H9 (cell line): ENCODE results near the gene ELANE. TPM values are rescaled to one million over a fixed set of nuclear protein-coding genes. Genes with fewer than 3 reads are reported as not detected.

Source experiments
- DNase-seq: peaks from one replicate; pipeline ENCODE4 v3.0.0-alpha.2; 2017
- H2AFZ ChIP-seq: one replicate; pipeline ENCODE4 v1.6.1; 2013; ENCODE audit warnings: mild to moderate bottlenecking, low read length, control low read depth, moderate library complexity
- H2AK5ac ChIP-seq: 2 replicates; pipeline ENCODE4 v1.6.1; 2013; ENCODE audit warnings: low read length, control low read depth, mixed read lengths; ENCODE audit not compliant: insufficient read length
- H2BK120ac ChIP-seq: one replicate; pipeline ENCODE4 v1.6.1; 2013; ENCODE audit warnings: low read depth, mild to moderate bottlenecking, low read length, control low read depth, inconsistent platforms; ENCODE audit not compliant: poor library complexity, severe bottlenecking
- H2BK12ac ChIP-seq: 2 replicates; pipeline ENCODE4 v1.6.1; 2013; ENCODE audit warnings: low read length, control low read depth, mixed read lengths, low read depth; ENCODE audit not compliant: insufficient read length
- H2BK15ac ChIP-seq: 2 replicates; pipeline ENCODE4 v1.6.1; 2013; ENCODE audit warnings: low read depth, low read length, control low read depth
- H2BK20ac ChIP-seq: one replicate; pipeline ENCODE4 v1.6.1; 2013; ENCODE audit warnings: low read depth, mild to moderate bottlenecking, low read length, control low read depth, inconsistent platforms; ENCODE audit not compliant: poor library complexity, severe bottlenecking
- H2BK5ac ChIP-seq: 2 replicates; pipeline ENCODE4 v1.6.1; 2013; ENCODE audit warnings: low read length, control low read depth, mixed read lengths; ENCODE audit not compliant: insufficient read length
- H3K14ac ChIP-seq: 2 replicates; pipeline ENCODE4 v1.6.1; 2013; ENCODE audit warnings: low read length, control low read depth; ENCODE audit not compliant: insufficient read depth
- H3K18ac ChIP-seq: 2 replicates; pipeline ENCODE4 v1.6.1; 2013; ENCODE audit warnings: low read depth, mild to moderate bottlenecking, mixed read lengths, low read length, control low read depth; ENCODE audit not compliant: insufficient read length
- H3K23ac ChIP-seq: 2 replicates; pipeline ENCODE4 v1.6.1; 2013; ENCODE audit warnings: low read length, control low read depth, mixed read lengths, low read depth; ENCODE audit not compliant: insufficient read length
- H3K23me2 ChIP-seq: 2 replicates; pipeline ENCODE4 v1.6.1; 2013; ENCODE audit warnings: low read depth, mild to moderate bottlenecking, mixed read lengths, low read length, control low read depth; ENCODE audit not compliant: insufficient read length, poor library complexity, severe bottlenecking
- H3K27ac ChIP-seq: 2 replicates; pipeline ENCODE4 v1.5.1; 2013; ENCODE audit warnings: low read length, control low read depth, mixed read lengths, low read depth; ENCODE audit not compliant: insufficient read length
- H3K27me3 ChIP-seq: 2 replicates; pipeline ENCODE4 v1.6.1; 2013; ENCODE audit warnings: low read length, control low read depth, inconsistent platforms; ENCODE audit not compliant: insufficient read depth
- H3K4ac ChIP-seq: 2 replicates; pipeline ENCODE4 v1.6.1; 2013; ENCODE audit warnings: low read depth, mild to moderate bottlenecking, control low read depth, inconsistent platforms, low read length, moderate library complexity
- H3K4me1 ChIP-seq: 2 replicates; pipeline ENCODE4 v1.6.1; 2013; ENCODE audit warnings: low read length, control low read depth, inconsistent platforms; ENCODE audit not compliant: insufficient read depth
- H3K4me2 ChIP-seq: 2 replicates; pipeline ENCODE4 v1.6.1; 2013; ENCODE audit warnings: low read length, control low read depth, mixed read lengths; ENCODE audit not compliant: insufficient read length, insufficient read depth
- H3K56ac ChIP-seq: 2 replicates; pipeline ENCODE4 v1.6.1; 2013; ENCODE audit warnings: low read depth, mild to moderate bottlenecking, mixed read lengths, low read length, control low read depth; ENCODE audit not compliant: insufficient read length
- H3K79me1 ChIP-seq: 2 replicates; pipeline ENCODE4 v1.6.1; 2013; ENCODE audit warnings: low read depth, mild to moderate bottlenecking, moderate library complexity, low read length, control low read depth, inconsistent platforms; ENCODE audit not compliant: insufficient read depth, poor library complexity, severe bottlenecking
- H3K79me2 ChIP-seq: 2 replicates; pipeline ENCODE4 v1.6.1; 2013; ENCODE audit warnings: low read length, control low read depth, inconsistent platforms; ENCODE audit not compliant: insufficient read depth
- H3K9ac ChIP-seq: 2 replicates; pipeline ENCODE4 v1.6.1; 2013; ENCODE audit warnings: low read length, control low read depth, mixed read lengths; ENCODE audit not compliant: insufficient read length; ENCODE audit errors: extremely low read depth
- H3K9me3 ChIP-seq: one replicate; pipeline ENCODE4 v1.6.1; 2013; ENCODE audit warnings: low read depth, low read length, inconsistent platforms; ENCODE audit not compliant: control insufficient read depth
- H3T11ph ChIP-seq: one replicate; pipeline ENCODE4 v1.6.1; 2013; ENCODE audit warnings: mild to moderate bottlenecking, low read length, control low read depth, inconsistent platforms
- H4K20me1 ChIP-seq: one replicate; pipeline ENCODE4 v1.6.1; 2013; ENCODE audit not compliant: control insufficient read depth, insufficient read length, insufficient read depth
- H4K5ac ChIP-seq: 2 replicates; pipeline ENCODE4 v1.6.1; 2013; ENCODE audit warnings: low read depth, mild to moderate bottlenecking, mixed read lengths, low read length, control low read depth; ENCODE audit not compliant: insufficient read length
- H4K8ac ChIP-seq: replicated peaks from 2 replicates; pipeline ENCODE4 v1.6.1; 2013; ENCODE audit warnings: low read length, control low read depth, mixed read lengths, low read depth; ENCODE audit not compliant: insufficient read length
- H4K91ac ChIP-seq: 2 replicates; pipeline ENCODE4 v1.6.1; 2013; ENCODE audit warnings: low read depth, mild to moderate bottlenecking, moderate library complexity, mixed read lengths, low read length, control low read depth; ENCODE audit not compliant: insufficient read length
- H3K27ac Mint-ChIP-seq, 3 experiments: 2 replicates in 2 of 3; 3 replicates in 1 of 3; pipeline ENCODE4 v1.8.0; 2020 to 2021; ENCODE audit warnings: mixed read lengths in 3 of 3, mild to moderate bottlenecking in 1 of 3, moderate library complexity in 1 of 3
- H3K27me3 Mint-ChIP-seq: 2 replicates; pipeline ENCODE4 v1.8.0; 2021; ENCODE audit warnings: low read depth, mild to moderate bottlenecking, moderate library complexity, mixed read lengths
- H3K36me3 Mint-ChIP-seq, 3 experiments: 2 replicates in 2 of 3; 3 replicates in 1 of 3; pipeline ENCODE4 v1.8.0; 2020 to 2021; ENCODE audit warnings: low read depth in 3 of 3, mixed read lengths in 3 of 3; ENCODE audit not compliant: insufficient read depth in 1 of 3
- H3K4me1 Mint-ChIP-seq, 2 experiments: 2 replicates each; pipeline ENCODE4 v1.8.0; 2020; ENCODE audit warnings: mixed read lengths in 2 of 2
- H3K4me3 Mint-ChIP-seq, 2 experiments: 2 replicates in 1 of 2; 3 replicates in 1 of 2; pipeline ENCODE4 v1.8.0; 2020 to 2021; ENCODE audit warnings: mild to moderate bottlenecking in 2 of 2, mixed read lengths in 2 of 2, moderate library complexity in 1 of 2
- H3K9me3 Mint-ChIP-seq, 2 experiments: 2 replicates in 1 of 2; 3 replicates in 1 of 2; pipeline ENCODE4 v1.8.0; 2020; ENCODE audit warnings: mild to moderate bottlenecking in 2 of 2, mixed read lengths in 2 of 2, moderate library complexity in 1 of 2
- CTCF ChIP-seq: fragments of 200-600 bp; sonication (generic); conservative IDR thresholded peaks from 3 replicates; pipeline ENCODE4 v1.8.0; 2021; ENCODE audit warnings: antibody characterized with exemption, mild to moderate bottlenecking
- WGBS: extraction: QIAGEN DNeasy Blood & Tissue Kit; methylation state at CpG from one replicate; pipeline ENCODE4 v1.1.7; 2013; ENCODE audit warnings: missing lambda C conversion rate, low lambda C conversion rate, mixed read lengths; ENCODE audit not compliant: insufficient read length; ENCODE audit errors: extremely low coverage; 5-methylcytosine and 5-hydroxymethylcytosine counted together
- total RNA-seq: library from RNA; stranded (reverse); gene quantifications from 2 replicates; pipeline ENCODE4 v1.2.1, GENCODE V29; 2021

ELANE gene
- total RNA-seq, 1 experiment from 2014 or later: not detected

GRCh38 chr19:813219-814151, 38.6 kb upstream of the ELANE start:
- Histone ChIP-seq H2AK5ac (no peak overlapping the region), H3K4me1 (no peaks in the 10 kb centered on the region), H3K9ac (no peak overlapping the region), H2BK12ac (no peak overlapping the region), H2BK5ac (no peak overlapping the region), H4K91ac (no peak overlapping the region), H4K20me1 (no peaks in the 10 kb centered on the region), H3K4ac (no peak overlapping the region), H3K23ac (no peak overlapping the region), H2AFZ (no peak overlapping the region), H2BK120ac (no peak overlapping the region), H3K18ac (no peak overlapping the region), H2BK20ac (no peak overlapping the region), H3K79me2 (no peaks in the 10 kb centered on the region), H3K79me1 (no peaks in the 10 kb centered on the region), H4K5ac (no peak overlapping the region), H3K23me2 (no peaks in the 10 kb centered on the region), H3T11ph (no peak overlapping the region), H3K14ac (no peak overlapping the region), H3K4me2 (no peak overlapping the region), H3K27ac (no peak overlapping the region), H2BK15ac (no peak overlapping the region), H3K56ac (no peak overlapping the region), H3K27me3 (no peaks in the 10 kb centered on the region), H4K8ac (no peak overlapping the region), H3K9me3 (no peaks in the 10 kb centered on the region)
- no CpG with 5 or more reads among the region's 87 CpGs for WGBS
- Mint-ChIP-seq H3K9me3 (no peaks in the 10 kb centered on the region; a peak in 1 of 5 replicates), H3K27me3 (peaks cover 3% of the 10 kb centered on the region; the same call in 1 of the 2 replicates), H3K4me3 (no peak overlapping the region), H3K36me3 (peaks cover 31 to 58% (median 58%) of the 10 kb centered on the region in 3 experiments), H3K4me1 (0 out of 4 replicates have a peak, but pooled peaks cover 0 to 3% of the 10 kb centered on the region in 2 experiments), H3K27ac (no peak overlapping the region)
- no peak for DNase-seq
- TF ChIP-seq CTCF: no peak
